Measurements from ENCODE around the gene KIAA0586.
A peak's percentile ranks its signal among the peaks of the same experiment; 100 is the strongest.

Gene KIAA0586

DNA sequence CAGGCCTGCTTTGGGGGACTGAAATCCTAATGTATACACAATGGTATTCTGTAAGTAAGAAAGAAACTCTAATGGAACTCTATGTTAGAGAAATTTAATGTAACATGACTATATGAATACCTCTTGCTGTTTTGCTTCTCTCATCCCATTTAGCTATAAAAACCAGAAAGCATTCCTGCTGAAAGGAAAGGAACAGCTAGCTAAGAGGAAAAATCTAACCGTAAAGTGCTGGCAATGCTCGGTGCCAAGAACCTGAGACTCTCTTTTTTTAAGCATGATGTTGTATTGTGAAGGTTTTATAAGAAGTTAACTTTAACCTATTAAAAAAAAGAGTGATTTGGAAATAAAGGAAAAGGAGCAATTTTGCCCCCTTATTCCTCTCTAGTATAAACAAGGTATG is 134.6 kb downstream of the KIAA0586 start:
- H3K4me3 ChIP-seq (ENCODE audit: low read depth, low read length), result no peak overlapping the region
- no peak for DNase-seq (ENCODE audit: low read depth)
- TF ChIP-seq, protein P1, sequence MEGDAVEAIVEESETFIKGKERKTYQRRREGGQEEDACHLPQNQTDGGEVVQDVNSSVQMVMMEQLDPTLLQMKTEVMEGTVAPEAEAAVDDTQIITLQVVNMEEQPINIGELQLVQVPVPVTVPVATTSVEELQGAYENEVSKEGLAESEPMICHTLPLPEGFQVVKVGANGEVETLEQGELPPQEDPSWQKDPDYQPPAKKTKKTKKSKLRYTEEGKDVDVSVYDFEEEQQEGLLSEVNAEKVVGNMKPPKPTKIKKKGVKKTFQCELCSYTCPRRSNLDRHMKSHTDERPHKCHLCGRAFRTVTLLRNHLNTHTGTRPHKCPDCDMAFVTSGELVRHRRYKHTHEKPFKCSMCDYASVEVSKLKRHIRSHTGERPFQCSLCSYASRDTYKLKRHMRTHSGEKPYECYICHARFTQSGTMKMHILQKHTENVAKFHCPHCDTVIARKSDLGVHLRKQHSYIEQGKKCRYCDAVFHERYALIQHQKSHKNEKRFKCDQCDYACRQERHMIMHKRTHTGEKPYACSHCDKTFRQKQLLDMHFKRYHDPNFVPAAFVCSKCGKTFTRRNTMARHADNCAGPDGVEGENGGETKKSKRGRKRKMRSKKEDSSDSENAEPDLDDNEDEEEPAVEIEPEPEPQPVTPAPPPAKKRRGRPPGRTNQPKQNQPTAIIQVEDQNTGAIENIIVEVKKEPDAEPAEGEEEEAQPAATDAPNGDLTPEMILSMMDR (IDR thresholded peaks at IDR 0.05; ENCODE audit: control insufficient read depth, extremely low read depth, insufficient read depth), result no peak

DNA sequence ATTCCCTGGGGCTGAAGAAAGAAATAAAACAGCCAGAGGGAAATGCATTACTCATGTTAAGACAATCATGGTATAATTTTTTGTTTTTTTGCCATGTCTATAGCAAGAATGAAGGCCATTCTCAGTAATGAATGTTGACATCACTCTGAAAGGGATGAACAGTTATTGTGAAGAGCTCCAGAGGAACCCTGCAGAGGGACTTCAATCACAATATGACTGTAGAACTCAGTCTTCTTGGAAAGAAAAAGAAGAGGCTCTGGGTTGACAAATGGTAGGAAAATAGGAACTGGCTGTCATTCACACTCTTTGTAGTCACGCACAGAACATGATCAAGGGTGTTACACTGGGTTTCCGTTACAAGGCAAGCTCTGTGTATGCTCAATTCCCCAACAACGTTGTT is 136.5 kb downstream of the KIAA0586 start:
- no peak for DNase-seq (ENCODE audit: low read depth)
- no peak overlapping the region for H3K4me3 ChIP-seq (ENCODE audit: low read depth, low read length)
- TF ChIP-seq, protein P1 (IDR thresholded peaks at IDR 0.05; ENCODE audit: control insufficient read depth, extremely low read depth, insufficient read depth), result no peak

DNA sequence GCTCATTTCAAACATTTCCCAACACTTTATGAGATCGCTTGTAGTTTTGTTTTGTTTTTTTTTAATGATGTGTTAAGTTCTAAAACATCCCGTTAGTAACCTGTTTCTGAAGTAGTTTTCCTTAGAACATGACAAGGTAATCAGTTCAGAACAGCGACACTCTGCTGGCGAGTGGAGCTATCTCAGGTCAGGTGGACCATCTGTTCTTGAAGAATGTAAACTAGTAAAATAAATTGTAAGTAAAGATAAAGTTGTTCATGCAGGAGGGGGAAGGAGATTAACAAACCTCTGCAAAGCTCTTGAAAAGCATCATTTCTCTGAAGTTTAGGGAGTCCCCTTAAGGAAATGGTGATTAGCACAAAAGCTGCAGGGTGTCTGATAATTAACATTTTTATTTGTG is 138.3 kb downstream of the KIAA0586 start:
- peak; percentile 53 for DNase-seq (ENCODE audit: low read depth)
- TF ChIP-seq, protein P1 (IDR thresholded peaks at IDR 0.05; ENCODE audit: control insufficient read depth, extremely low read depth, insufficient read depth), result peak; percentile 51
- no peak overlapping the region for H3K4me3 ChIP-seq (ENCODE audit: low read depth, low read length)

DNA sequence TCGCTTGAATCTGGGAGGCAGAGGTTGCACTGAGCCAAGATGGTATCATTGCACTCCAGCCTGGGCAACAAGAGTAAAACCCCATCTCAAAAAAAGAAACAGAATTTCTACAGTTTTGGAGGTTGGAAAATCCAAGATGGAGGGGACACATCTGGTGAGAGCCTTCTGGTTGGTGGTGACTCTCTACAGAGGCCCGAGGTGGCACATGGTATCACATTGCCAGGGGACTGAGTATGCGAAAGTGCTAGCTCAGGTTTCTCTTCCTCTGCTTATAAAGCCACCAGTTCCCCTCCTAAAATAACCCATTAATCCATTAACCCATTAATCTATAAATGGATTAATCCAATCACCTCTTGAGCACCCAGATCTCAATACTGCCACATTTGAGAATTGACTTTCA is 139.5 kb downstream of the KIAA0586 start:
- H3K4me3 ChIP-seq (ENCODE audit: low read depth, low read length), result no peak overlapping the region
- DNase-seq (ENCODE audit: low read depth), result no peak
- TF ChIP-seq, protein P1 (IDR thresholded peaks at IDR 0.05; ENCODE audit: control insufficient read depth, extremely low read depth, insufficient read depth), result no peak

DNA sequence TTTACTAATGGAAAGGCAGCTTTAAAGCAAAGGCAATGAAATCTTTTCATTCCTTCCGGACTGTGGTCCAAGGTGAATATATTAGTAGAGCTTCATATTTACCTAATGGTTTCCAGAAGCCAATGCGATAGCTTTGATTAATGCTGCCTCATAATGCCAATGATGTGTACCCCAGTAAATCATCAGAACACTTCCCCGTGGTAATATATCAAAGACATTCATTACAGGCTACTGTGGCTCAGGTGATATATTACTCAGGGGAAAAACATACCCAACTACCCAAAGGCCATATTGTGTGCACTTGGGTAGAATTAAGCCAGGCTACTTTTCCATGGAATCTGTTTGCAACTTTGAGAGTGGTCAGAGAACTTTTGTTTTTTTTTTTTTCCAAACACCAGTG is 140.8 kb downstream of the KIAA0586 start:
- H3K4me3 ChIP-seq (ENCODE audit: low read depth, low read length), result no peak overlapping the region
- no peak for DNase-seq (ENCODE audit: low read depth)
- TF ChIP-seq, protein P1 (IDR thresholded peaks at IDR 0.05; ENCODE audit: control insufficient read depth, extremely low read depth, insufficient read depth), result no peak

DNA sequence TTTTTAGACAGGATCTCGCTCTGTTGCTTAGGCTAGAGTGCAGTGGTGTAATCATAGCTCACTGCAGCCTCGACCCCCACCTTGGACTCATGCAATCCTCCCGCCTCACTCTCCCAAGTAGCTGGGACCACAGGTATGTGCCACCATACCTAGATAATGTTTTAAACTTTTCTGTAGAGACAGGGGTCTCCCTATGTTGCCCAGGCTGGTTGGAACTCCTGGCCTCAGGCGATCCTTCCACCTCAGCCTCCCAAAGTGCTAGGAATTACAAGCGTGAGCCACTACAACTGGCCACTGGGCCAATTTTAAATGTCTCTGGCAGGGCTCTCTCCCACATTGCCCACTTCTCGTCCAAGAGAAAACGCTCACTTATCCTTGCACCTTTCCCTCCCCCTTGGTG is 143.7 kb downstream of the KIAA0586 start:
- H3K4me3 ChIP-seq (ENCODE audit: low read depth, low read length), result no peak overlapping the region
- TF ChIP-seq, protein P1 (IDR thresholded peaks at IDR 0.05; ENCODE audit: control insufficient read depth, extremely low read depth, insufficient read depth), result no peak
- no peak for DNase-seq (ENCODE audit: low read depth)

DNA sequence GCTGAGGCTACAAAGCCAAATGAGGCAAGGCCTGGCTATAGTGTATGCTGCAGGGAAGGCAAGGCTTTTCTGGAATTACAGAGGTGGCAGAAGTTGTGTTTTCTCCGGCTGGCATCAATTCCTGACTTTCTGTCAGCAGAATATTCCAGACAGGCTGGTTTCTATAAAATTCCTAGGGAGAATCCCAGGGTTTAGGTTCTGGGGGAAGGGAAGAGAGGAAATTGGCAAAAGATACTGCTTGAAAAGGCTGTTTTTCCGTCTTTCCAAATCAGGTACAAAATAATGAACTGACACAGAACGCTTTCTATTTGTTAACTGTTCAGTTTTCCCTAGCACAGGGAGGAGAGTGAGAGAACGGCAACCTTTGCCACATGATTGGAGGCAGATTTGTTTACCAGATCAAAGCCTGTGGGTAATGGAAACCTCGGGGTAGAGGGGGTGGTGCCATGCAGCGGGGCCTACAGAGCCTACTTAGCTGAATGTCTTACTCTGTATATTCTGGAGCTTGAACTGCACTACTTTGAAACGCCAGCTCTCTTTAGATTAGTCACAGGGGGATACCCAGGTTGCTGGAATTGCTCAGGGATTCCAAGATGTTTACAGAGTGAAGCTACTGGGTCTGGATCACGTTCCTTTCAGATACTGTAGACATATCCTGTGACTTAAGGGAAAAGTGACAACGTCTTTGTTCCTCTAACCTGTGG is 144.4 kb downstream of the KIAA0586 start:
- no peak for DNase-seq (ENCODE audit: low read depth)

More for the DNA sequence above, 144.4 kb downstream of the KIAA0586 start:
- TF ChIP-seq, protein P1 (IDR thresholded peaks at IDR 0.05; ENCODE audit: control insufficient read depth, extremely low read depth, insufficient read depth), result no peak
- H3K4me3 ChIP-seq (ENCODE audit: low read depth, low read length), result no peak overlapping the region

Data from LNCaP clone FGC (cell line).